ENCODE results near the gene AGAP1.

The AGAP1 gene

GRCh38 chr2:235810846-235811245, 317.0 kb downstream of the AGAP1 start:
- no peak for DNase-seq (ENCODE audit: low read depth in 2 of 2)

GRCh38 chr2:235811446-235812184, 317.8 kb downstream of the AGAP1 start:
- DNase-seq (ENCODE audit: low read depth in 2 of 2), result no peak

DNA sequence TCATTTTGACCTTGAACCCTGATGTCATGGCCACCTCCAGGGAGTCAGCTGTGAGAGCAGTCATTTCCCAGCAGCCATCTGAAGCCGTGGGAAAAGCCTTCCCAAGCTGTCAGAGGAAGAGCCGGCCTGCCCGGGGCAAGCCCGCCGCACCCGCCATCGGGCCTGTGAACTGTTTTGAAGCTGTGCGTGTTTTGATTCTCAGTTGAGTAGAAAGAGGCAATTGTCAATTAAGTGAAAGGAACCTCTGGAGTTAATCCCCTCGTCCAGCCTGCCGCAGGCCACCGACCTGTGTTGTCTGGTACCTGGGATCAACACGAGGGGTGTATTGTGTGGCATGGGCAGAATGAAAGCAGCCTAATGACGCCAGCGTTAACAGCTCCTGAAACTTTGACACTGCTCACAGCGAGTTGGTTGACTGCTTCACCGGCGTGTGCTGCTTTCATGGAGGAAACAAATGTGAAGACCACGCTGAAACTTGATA, 318.4 kb downstream of the AGAP1 start:
- DNase-seq (ENCODE audit: low read depth in 2 of 2), result no peak

DNA sequence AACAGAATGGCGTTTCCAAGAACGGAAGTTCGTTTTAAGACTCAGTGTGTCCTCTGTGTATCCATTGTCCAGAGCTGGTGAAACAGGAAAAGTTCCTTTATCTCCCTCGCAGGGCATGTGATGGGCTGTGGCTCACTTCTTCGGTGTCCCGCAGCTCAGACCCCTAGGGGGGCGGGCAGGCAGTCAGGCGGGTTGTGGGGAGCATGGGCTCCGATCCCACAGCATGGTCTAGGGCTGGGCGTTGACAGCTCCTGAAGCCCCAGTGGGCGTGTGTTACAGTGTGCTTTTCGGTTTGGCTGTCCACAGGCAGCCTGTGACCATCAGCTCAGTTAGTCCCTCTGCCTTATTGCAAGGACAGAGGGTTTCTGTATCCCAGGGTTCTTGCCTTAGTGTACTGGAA, 319.6 kb downstream of the AGAP1 start:
- no peak for DNase-seq (ENCODE audit: low read depth in 2 of 2)

GRCh38 chr2:235820571-235820970, 326.7 kb downstream of the AGAP1 start:
- DNase-seq (ENCODE audit: low read depth in 2 of 2), result no peak

DNA sequence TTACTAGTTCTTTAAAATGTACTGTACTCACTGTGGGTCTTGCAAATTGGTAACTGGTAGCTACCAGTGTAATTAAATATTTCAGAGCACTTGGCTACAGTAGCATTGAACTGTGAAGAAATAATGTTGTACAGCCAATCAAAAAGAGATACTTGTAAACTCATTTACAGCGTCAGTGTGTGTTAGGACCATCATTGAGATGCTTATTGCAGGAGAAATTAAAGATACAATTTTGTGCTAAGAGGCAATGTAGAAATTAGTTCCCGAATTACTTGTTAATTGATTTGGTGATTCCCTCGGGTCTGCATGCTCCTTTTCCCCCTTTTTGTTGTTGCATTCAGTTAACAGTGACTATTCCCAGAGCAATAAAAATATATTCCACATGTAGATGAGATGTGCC, 330.5 kb downstream of the AGAP1 start:
- DNase-seq (ENCODE audit: low read depth in 2 of 2), result no peak

- no peak for DNase-seq (ENCODE audit: low read depth in 2 of 2)
These were observed 332.1 kb downstream of the AGAP1 start for GRCh38 chr2:235825946-235826345.

GRCh38 chr2:235826826-235827225, 333.0 kb downstream of the AGAP1 start:
- no peak for DNase-seq (ENCODE audit: low read depth in 2 of 2)

GRCh38 chr2:235827585-235827992, 333.7 kb downstream of the AGAP1 start:
- DNase-seq (ENCODE audit: low read depth in 2 of 2), result no peak

- DNase-seq (ENCODE audit: low read depth in 2 of 2), result no peak
These were observed 335.9 kb downstream of the AGAP1 start for GRCh38 chr2:235829726-235830125.

- no peak for DNase-seq (ENCODE audit: low read depth in 2 of 2)
These were observed 337.9 kb downstream of the AGAP1 start for GRCh38 chr2:235831755-235832154.

- DNase-seq (ENCODE audit: low read depth in 2 of 2), result no peak
These were observed 339.1 kb downstream of the AGAP1 start for GRCh38 chr2:235832941-235833340.

GRCh38 chr2:235833971-235834620, 340.3 kb downstream of the AGAP1 start:
- no peak for DNase-seq (ENCODE audit: low read depth in 2 of 2)

- DNase-seq (ENCODE audit: low read depth in 2 of 2), result no peak
These were observed 340.9 kb downstream of the AGAP1 start for GRCh38 chr2:235834781-235835180.

DNA sequence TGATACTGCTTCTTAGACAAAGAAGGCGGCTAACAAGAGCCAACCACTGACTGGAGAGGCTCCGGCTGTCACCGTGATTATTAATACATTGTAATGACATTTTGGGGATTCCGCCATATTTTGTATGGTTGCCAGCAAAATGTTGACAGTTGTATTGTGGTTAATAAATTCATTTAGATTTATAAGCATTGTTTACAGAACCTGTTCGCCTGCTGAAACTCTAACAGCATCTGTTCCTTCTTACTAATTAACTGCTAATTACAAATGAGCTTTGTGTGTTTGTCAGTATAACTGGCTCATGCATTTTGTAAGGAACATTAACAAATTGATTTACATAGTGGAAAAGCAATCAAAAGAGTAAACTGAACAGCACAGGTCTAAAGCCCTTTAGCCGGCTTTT, 342.0 kb downstream of the AGAP1 start:
- DNase-seq (ENCODE audit: low read depth in 2 of 2), result no peak

GRCh38 chr2:235836491-235836911, 342.7 kb downstream of the AGAP1 start:
- no peak for DNase-seq (ENCODE audit: low read depth in 2 of 2)

GRCh38 chr2:235839226-235839625, 345.4 kb downstream of the AGAP1 start:
- no peak for DNase-seq (ENCODE audit: low read depth in 2 of 2)

DNA sequence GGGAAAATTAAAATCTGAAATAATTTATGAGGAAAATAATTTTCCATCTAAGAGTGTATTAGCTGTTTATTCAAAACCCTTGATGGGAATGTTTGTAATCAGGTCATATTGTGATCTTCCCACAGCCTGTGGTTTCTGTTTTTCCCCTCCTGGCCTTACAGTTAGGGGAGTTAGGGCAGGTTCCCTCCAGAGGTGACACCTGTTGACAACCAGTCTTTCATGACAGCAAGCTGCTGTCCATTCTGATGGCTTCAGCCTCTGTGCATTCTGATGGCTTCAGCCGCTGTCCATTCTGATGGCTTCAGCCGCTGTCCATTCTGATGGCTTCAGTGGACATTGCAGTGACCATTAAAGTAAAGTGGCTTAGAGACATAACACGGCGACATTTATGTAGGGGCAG, 346.1 kb downstream of the AGAP1 start:
- DNase-seq (ENCODE audit: low read depth in 2 of 2), result no peak

- no peak for DNase-seq (ENCODE audit: low read depth in 2 of 2)
These were observed 348.0 kb downstream of the AGAP1 start for GRCh38 chr2:235841863-235842262.

GRCh38 chr2:235842941-235843340, 349.1 kb downstream of the AGAP1 start:
- no peak for DNase-seq (ENCODE audit: low read depth in 2 of 2)

DNA sequence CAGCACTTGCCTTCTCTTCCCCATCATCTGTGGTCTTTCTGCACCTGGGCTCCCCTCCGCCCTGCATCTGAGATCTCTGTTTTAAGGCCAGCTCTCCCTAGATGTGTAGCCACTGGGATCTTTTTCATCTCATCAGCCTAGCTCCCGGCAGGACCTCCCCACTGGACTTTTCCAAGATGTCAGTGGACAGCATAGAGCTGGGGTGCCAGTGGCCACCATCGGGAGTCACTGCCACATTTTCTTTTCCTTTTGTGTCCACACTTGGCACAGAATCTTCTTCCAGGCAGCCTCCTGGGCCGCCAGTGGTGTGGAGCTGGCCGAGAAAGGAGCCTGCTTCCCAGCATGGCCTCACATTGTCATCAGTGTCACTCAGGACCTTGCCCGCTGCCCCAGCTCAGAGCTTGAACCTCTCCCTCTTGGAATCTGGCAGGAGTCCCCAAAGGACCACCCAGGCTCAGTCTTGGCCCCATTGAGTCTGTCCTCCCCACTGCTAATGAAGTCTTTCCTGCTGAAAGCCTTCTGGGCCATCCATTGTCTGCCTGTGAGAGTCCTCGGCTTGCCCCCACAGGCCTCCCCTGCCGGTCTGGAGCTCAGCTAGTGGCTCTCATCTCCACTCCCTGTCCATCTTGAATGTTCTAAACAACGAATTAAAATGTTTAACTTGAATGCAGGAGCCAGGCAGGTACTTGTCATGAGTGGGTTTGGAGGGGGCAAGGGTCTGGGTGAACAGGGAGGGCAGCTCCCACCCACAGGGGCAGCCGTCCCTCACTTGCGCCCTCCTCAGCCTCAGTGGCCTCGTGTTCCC, 349.9 kb downstream of the AGAP1 start:
- no peak for DNase-seq (ENCODE audit: low read depth in 2 of 2)

GRCh38 chr2:235844561-235844960, 350.7 kb downstream of the AGAP1 start:
- DNase-seq (ENCODE audit: low read depth in 2 of 2), result no peak

DNA sequence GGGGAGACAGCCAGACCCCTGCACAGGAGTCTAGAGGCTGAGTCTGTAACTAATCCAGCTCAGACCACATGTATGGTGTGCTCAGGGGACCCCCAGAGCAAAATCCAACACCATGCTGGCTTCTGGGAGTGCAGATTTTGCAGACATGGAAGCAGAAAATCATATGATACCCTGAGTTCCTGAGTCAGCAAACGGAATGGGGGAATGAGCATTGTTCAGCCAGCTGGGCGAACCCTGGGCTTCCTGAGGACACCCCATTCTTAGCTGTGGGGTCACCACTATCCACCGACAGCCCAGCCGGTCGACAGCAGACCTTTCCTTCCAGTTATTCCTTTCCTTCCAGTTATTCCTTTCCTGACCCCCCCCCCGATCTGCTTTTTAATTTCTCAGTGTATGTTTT, 351.4 kb downstream of the AGAP1 start:
- no peak for DNase-seq (ENCODE audit: low read depth in 2 of 2)

All from stimulated activated CD4-positive, alpha-beta T cell treated with anti-CD3 and anti-CD28 coated beads, Interleukin-1b, Interleukin-23, amount 100 ng/mL, for 4 hours (primary cell).